Measurements from ENCODE around the gene SGSM1.

- TF ChIP-seq POLR2A (IDR thresholded peaks at IDR 0.05; ENCODE audit: low read depth, low read length): no peak
- TF ChIP-seq RCOR1 (IDR thresholded peaks at IDR 0.05; ENCODE audit: insufficient replicate concordance, low read length): no peak
- no peak for TF ChIP-seq USF2 (IDR thresholded peaks at IDR 0.05; ENCODE audit: low read depth, low read length)
- no peak for TF ChIP-seq RFX5 (IDR thresholded peaks at IDR 0.05; ENCODE audit: low read depth, low read length)
- no peak for TF ChIP-seq CTCF (conservative IDR thresholded peaks at IDR 0.05; ENCODE audit: low read depth, low read length)
- no peak for TF ChIP-seq RAD21 (IDR thresholded peaks at IDR 0.05; ENCODE audit: low read length)
- no peak for TF ChIP-seq MXI1 (IDR thresholded peaks at IDR 0.05; ENCODE audit: borderline replicate concordance, low read depth, low read length)
- no peak for TF ChIP-seq BHLHE40 (IDR thresholded peaks at IDR 0.05; ENCODE audit: low read depth, low read length)
- TF ChIP-seq MAZ (IDR thresholded peaks at IDR 0.05; ENCODE audit: borderline replicate concordance, low read depth, low read length): no peak
These were observed 59.5 kb downstream of the SGSM1 start for GRCh38 chr22:24865508-24865907.

Measured in IMR-90 (cell line).